ENCODE results near the gene PRR35.

Gene PRR35

GRCh38 chr16:554297-554621 lies 5.9 kb upstream of the PRR35 start:
- DNase-seq (ENCODE audit: low spot score) = no peak
- no peak for TF ChIP-seq CTCF (IDR thresholded peaks at IDR 0.05; ENCODE audit: extremely low read depth, missing control alignments)

GRCh38 chr16:554640-555365 lies 5.4 kb upstream of the PRR35 start:
- no peak for TF ChIP-seq CTCF (IDR thresholded peaks at IDR 0.05; ENCODE audit: extremely low read depth, missing control alignments)
- no peak for DNase-seq (ENCODE audit: low spot score)

- DNase-seq (ENCODE audit: low spot score) = no peak
- no peak for TF ChIP-seq CTCF (IDR thresholded peaks at IDR 0.05; ENCODE audit: extremely low read depth, missing control alignments)
Observed at GRCh38 chr16:555528-556473, 4.4 kb upstream of the PRR35 start.

- DNase-seq (ENCODE audit: low spot score) = no peak
- TF ChIP-seq CTCF (IDR thresholded peaks at IDR 0.05; ENCODE audit: extremely low read depth, missing control alignments) = no peak
Observed at GRCh38 chr16:556474-557173, 3.6 kb upstream of the PRR35 start.

- TF ChIP-seq CTCF (IDR thresholded peaks at IDR 0.05; ENCODE audit: extremely low read depth, missing control alignments) = no peak
- DNase-seq (ENCODE audit: low spot score) = no peak
Observed at GRCh38 chr16:557463-558297, 2.5 kb upstream of the PRR35 start.

- no peak for TF ChIP-seq CTCF (IDR thresholded peaks at IDR 0.05; ENCODE audit: extremely low read depth, missing control alignments)
- no peak for DNase-seq (ENCODE audit: low spot score)
Observed at GRCh38 chr16:558298-559020, 1.7 kb upstream of the PRR35 start.

Measured in GM20000 (cell line).